Left lung (tissue), 10 donors: Measurements from ENCODE around the gene CCL1. TPM values are rescaled to one million over a fixed set of nuclear protein-coding genes. Genes with fewer than 3 reads are reported as not detected.
"Not testable (repeated sequence)": the region's sequence is repeated elsewhere in the genome, so short reads cannot be mapped to it uniquely, and the experiment has no call there.

Source experiments
- ATAC-seq: fragments of 200-7000 bp; cut with Tn5 transposase; one replicate; pipeline ENCODE4 v1.9.1; 2020; ENCODE audit warnings: moderate library complexity
- DNase-seq, 4 donors: peaks; one replicate each; pipeline ENCODE4 v3.0.0-alpha.2; 2013 to 2020
- H3K27ac ChIP-seq, 2 donors: fragments of 200-600 bp; sonication (generic) in 1 of 2; one replicate each; pipeline versions ENCODE4 v1.5.0 to v1.8.0; 2020 to 2021
- H3K27me3 ChIP-seq, 2 donors: fragments of 200-600 bp; sonication (generic) in 1 of 2; one replicate each; pipeline versions ENCODE4 v1.5.0 to v1.8.0; 2020 to 2021
- H3K36me3 ChIP-seq, 2 donors: fragments of 200-600 bp; sonication (generic) in 1 of 2; one replicate each; pipeline versions ENCODE4 v1.5.0 to v1.8.0; 2020 to 2021
- H3K4me1 ChIP-seq, 2 donors: fragments of 200-600 bp; one replicate each; pipeline ENCODE4 v1.8.0; 2021
- H3K4me3 ChIP-seq, 2 donors: fragments of 200-600 bp; sonication (generic) in 1 of 2; one replicate each; pipeline versions ENCODE4 v1.5.0 to v1.8.0; 2020 to 2021; ENCODE audit warnings: mild to moderate bottlenecking in 1 of 2
- H3K9me3 ChIP-seq, 2 donors: fragments of 200-600 bp; sonication (generic) in 1 of 2; one replicate each; pipeline versions ENCODE4 v1.5.0 to v1.8.0; 2020 to 2021
- intact Hi-C, 2 donors: fragments of 100-400 bp; cut with DNase I; formaldehyde crosslinking; loops; one replicate each; pipeline versions ENCODE4 v1.11.2 to v1.14.2; 2022
- polyA plus RNA-seq, 6 donors: library from polyadenylated mRNA; unstranded; fragments of 120-200 nt; gene quantifications; one replicate each; pipeline ENCODE4 v1.2.1, GENCODE V29; 2013; ENCODE audit not compliant: insufficient read length in 6 of 6
- total RNA-seq, 2 donors: library from RNA; stranded (reverse); fragmentation: NEBNext Ultra II Directional; extraction: Animal tissue kit (Norgen Biotek cat#: 25700); gene quantifications; one replicate each; pipeline ENCODE4 v1.2.1, GENCODE V29; 2021
- TF ChIP-seq, protein P1 (sequence below), 2 donors: fragments of 200-600 bp; sonication (generic) in 1 of 2; IDR thresholded peaks; one replicate each; pipeline versions ENCODE4 v1.5.0 to v1.8.0; 2021; ENCODE audit warnings: antibody characterized with exemption in 2 of 2
- donor health status: DM: no; HTN: yes; CAD: no.
- donor health status: DM: no; HTN: no; CAD: no.

Gene CCL1
- total and polyA plus RNA-seq, 8 donors, result not detected

GRCh38 chr17:34341916-34342315, 21.1 kb downstream of the CCL1 start:
- ATAC-seq, result no peak
- no peak for DNase-seq
- Histone ChIP-seq H3K9me3 (no peaks in the 10 kb centered on the region), H3K4me1 (no peaks in the 10 kb centered on the region), H3K36me3 (no peaks in the 10 kb centered on the region), H3K4me3 (no peak overlapping the region), H3K27ac (no peak overlapping the region), H3K27me3 (peaks cover 0 to 5% of the 10 kb centered on the region in 2 donors)
- TF ChIP-seq, protein P1, sequence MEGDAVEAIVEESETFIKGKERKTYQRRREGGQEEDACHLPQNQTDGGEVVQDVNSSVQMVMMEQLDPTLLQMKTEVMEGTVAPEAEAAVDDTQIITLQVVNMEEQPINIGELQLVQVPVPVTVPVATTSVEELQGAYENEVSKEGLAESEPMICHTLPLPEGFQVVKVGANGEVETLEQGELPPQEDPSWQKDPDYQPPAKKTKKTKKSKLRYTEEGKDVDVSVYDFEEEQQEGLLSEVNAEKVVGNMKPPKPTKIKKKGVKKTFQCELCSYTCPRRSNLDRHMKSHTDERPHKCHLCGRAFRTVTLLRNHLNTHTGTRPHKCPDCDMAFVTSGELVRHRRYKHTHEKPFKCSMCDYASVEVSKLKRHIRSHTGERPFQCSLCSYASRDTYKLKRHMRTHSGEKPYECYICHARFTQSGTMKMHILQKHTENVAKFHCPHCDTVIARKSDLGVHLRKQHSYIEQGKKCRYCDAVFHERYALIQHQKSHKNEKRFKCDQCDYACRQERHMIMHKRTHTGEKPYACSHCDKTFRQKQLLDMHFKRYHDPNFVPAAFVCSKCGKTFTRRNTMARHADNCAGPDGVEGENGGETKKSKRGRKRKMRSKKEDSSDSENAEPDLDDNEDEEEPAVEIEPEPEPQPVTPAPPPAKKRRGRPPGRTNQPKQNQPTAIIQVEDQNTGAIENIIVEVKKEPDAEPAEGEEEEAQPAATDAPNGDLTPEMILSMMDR (IDR thresholded peaks at IDR 0.05), result no peak
- intact Hi-C loops, result no loop called here

- Histone ChIP-seq H3K27me3 (peaks cover 0 to 5% of the 10 kb centered on the region in 2 donors), H3K27ac (no peak overlapping the region), H3K9me3 (no peaks in the 10 kb centered on the region), H3K4me3 (no peak overlapping the region), H3K4me1 (no peaks in the 10 kb centered on the region), H3K36me3 (no peaks in the 10 kb centered on the region)
- intact Hi-C loops, result no loop called here
- TF ChIP-seq, protein P1 (IDR thresholded peaks at IDR 0.05), result no peak
- ATAC-seq (no peak), DNase-seq (no peak)
Measured at GRCh38 chr17:34339138-34339770, 23.8 kb downstream of the CCL1 start.

DNA sequence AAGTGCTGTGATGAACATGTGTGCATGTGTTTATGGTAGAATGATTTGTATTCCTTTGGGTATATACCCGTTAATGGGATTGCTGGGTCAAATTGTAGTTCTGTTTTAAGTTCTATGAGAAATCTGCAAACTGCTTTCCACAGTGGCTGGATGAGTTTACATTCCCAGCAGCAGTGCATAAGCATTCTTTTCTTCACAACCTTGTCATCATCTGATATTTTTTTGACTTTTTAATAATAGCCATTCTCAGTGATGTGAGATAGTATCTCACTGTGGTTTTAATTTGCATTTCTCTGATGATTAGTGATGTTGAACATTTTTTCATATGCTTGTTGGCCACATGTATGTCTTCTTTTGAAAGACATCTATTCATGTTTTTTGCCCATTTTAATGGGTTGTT, 25.3 kb downstream of the CCL1 start:
- ATAC-seq (no peak), DNase-seq (no peak)
- Histone ChIP-seq H3K9me3 (no peaks in the 10 kb centered on the region), H3K4me3 (no peak overlapping the region), H3K27me3 (peaks cover 0 to 5% of the 10 kb centered on the region in 2 donors), H3K36me3 (no peaks in the 10 kb centered on the region), H3K4me1 (no peaks in the 10 kb centered on the region), H3K27ac (no peak overlapping the region)
- intact Hi-C loops, result no loop called here
- TF ChIP-seq, protein P1 (IDR thresholded peaks at IDR 0.05), result no peak

DNA sequence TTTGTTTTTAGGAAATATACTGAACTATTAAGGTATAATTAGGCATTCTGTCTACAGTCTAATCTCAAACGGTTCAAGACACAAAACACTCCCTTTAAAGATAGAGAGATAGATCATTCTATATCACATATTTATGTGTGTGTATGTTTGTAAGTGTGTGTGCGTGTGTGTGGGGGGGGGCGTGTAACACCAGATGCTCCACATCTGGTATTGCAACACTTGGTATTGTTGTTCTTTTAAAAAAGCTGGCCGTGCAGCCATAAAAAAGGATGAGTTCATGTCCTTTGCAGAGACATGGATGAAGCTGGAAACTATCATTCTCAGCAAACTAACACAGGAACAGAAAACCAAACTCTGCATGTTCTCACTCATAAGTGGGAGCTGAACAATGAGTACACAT, 35.5 kb downstream of the CCL1 start:
- H3K9me3 ChIP-seq, intact Hi-C loops, H3K4me1 ChIP-seq, H3K27me3 ChIP-seq, ATAC-seq, H3K36me3 ChIP-seq, H3K4me3 ChIP-seq, H3K27ac ChIP-seq: not testable (repeated sequence)
- peak in 2 of 4 donors; percentile 78 to 84 for DNase-seq

GRCh38 chr17:34321964-34322363, 41.1 kb downstream of the CCL1 start:
- ATAC-seq (no peak), DNase-seq (no peak)
- TF ChIP-seq, protein P1 (IDR thresholded peaks at IDR 0.05), result no peak
- no peak overlapping the region for H3K4me3 ChIP-seq
- H3K9me3 ChIP-seq, result peaks cover 0 to 9% of the 10 kb centered on the region in 2 donors
- H3K27me3 ChIP-seq, result no peaks in the 10 kb centered on the region
- H3K36me3 ChIP-seq, result no peaks in the 10 kb centered on the region
- intact Hi-C loops, result no loop called here
- H3K4me1 ChIP-seq, result peaks cover 0 to 8% of the 10 kb centered on the region in 2 donors
- no peak overlapping the region for H3K27ac ChIP-seq

- no peaks in the 10 kb centered on the region for H3K9me3 ChIP-seq
- no peaks in the 10 kb centered on the region for H3K36me3 ChIP-seq
- H3K27ac ChIP-seq, result no peak within 1 kb of the TSS
- H3K4me1 ChIP-seq, result peaks cover 0 to 19% of the 10 kb centered on the region in 2 donors
- DNase-seq (no peak), ATAC-seq (peak; percentile 57)
- no peak within 1 kb of the TSS for H3K4me3 ChIP-seq
- H3K27me3 ChIP-seq, result no peaks in the 10 kb centered on the region
- intact Hi-C loops, result no loop called here
- TF ChIP-seq, protein P1 (IDR thresholded peaks at IDR 0.05), result no peak
Measured at GRCh38 chr17:34319039-34319483, 44.0 kb downstream of the CCL1 start, which contains the start of gene CCL8. Gene CCL8, plus strand, starts transcription at chr17:34319435. Its CDS starts 67 bp downstream, at chr17:34319502.
